GM03348 (cell line): ENCODE measurements around the gene LRRC27.

Source experiments
- DNase-seq: peaks from one replicate; pipeline ENCODE4 v3.0.0; 2012; ENCODE audit warnings: low spot score

Gene LRRC27

DNA sequence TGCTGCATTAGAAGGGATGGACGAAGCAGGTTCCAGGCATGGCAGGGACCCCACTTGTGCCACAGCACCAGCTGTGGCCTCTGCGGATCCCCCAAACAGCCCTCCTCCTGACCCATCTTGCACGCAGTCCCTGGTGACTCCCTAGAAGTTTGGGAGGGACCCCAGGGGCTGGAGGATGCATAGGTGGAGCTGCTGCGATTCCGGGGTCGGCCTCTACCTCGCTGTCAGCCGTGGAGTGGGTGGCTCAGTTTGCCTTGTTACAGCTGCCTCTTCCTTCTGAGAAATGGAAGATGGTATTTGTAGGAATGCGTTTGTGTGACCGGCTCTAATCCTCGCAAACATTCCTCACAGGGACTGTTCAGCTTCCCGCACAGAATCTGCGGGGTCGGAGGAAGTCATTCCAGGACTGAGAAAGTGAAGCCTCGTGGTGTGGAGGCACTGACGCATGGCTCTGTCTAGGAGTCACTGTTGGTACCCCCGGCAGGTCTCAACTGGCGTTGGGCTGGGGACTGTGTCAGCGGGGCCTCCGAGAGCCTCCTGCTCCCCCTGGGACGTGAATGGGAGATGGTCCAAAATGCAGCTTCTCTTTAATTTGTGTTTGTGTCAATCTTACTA is 82.5 kb downstream of the LRRC27 start:
- no peak for DNase-seq

DNA sequence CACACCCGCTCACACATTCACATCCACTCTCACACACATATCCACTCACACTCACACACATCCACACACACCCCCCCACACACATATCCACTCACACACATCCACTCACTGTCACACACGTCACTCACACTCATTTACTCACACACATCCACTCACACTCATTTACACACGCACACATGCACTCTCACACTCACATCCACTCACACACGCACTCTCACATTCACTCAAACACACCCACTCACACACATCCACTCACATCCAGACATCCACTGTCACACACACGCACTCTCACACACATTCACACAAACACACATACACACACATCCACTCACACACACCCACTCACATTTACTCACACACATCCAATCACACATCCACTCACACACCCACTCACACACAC is 83.3 kb downstream of the LRRC27 start:
- DNase-seq = no peak

DNA sequence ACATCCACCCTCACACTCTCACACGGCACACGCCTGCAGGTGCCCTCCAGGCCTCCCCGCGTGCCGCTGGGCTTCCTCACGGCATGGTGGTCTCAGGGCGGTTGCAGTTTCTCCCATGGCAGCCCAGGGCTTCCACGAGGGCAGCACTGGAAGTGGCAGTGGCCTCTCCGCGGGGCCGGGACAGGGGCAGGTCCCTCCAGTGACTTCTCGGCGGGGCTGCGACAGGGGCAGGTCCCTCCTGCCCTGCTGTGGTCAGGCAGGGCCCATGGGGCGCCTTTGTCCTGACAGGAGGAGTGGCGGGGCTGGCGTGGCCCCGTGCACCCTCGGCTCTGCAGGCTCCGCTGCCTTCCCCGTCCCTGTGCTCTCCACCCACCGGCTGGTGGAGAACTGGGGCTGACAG is 84.0 kb downstream of the LRRC27 start:
- no peak for DNase-seq

DNA sequence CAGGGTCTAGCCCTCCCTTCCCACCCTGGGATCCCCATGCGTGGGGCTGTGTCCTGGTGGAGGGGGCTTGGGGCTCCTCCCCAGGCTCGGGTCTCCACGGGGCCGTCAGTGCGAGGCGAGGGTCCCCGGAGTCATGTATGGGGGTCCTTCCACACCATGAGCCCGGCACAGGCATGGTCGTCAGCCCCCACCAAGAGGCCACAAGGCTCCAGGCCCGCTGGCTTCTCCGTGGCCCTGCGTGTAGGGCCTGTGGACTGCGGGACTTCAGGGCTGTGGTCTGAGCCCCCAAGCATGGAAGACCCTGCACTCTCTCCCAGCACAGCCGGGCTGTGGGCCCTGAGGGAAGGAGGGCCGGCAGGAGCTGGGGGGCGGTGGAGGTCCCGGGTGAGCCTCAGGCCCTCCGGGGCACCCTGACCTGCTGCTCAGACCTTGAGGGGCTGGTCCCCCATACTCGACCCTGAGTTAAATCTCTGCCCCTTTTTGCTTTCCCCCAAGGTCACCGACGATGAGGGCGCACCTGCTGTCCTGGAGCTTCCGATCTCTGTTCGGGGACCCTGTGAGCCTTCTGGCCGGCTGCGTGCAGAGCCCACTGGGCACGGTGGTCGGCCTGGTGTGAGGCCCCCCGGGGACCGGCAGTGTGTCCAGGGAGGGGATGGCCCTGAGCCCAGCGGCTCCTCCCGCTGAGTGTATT is 84.7 kb downstream of the LRRC27 start:
- no peak for DNase-seq

DNA sequence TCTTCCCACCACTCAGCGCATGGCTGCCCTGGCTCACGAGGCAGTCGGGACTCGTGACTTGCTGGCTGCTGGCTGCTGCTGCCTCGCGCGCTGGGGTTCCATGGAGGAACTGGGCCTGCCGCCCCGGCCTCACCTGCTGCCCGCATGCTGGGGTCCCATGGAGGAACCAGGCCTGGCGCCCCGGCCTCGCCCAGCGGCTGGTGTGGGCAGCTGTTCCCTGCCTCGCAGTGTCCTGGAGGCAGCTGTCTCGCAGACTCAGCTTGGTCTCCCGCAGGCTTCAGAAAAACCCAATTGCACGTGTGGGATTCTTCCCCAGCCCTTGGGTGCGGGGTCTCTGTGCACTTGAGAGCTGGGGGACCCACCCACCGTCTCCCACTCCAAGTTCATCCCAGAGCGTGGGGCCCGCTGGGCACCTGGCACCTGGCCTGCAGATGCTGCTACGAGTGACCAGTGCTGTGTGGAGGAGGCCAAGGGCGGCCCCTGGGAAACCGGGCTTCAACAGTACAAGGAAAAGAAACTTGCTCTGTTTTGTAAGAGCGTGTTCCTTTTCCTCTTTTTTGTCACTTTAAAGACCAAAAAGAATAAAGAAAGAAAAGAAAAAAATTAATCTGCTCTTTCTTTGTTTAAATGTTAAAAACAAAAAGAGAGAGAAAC is 85.4 kb downstream of the LRRC27 start:
- DNase-seq = no peak

DNA sequence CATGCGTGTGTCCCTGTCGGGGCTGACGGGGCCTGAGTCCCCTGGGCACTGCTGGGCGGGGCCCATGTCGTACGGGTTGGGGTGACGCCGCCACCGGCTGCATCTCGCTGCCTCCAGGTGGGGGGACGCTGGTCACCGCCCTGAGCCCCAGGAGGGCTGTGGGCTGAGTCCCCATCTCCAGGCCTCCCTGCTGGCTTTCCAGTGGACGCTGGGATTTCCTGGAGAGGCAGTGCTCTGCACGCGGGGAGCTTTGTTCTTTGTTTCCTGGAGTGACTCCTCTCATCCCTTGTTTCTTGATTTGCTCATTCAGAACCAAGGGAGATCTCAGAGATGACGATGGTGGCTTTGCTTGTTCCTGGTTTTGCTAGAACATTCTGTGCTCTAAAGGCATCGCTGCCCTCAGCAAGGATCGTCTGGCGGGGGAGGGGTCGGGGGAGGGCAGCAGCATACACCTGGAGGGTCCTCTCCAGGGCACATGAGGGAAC is 86.0 kb downstream of the LRRC27 start:
- DNase-seq = no peak

DNA sequence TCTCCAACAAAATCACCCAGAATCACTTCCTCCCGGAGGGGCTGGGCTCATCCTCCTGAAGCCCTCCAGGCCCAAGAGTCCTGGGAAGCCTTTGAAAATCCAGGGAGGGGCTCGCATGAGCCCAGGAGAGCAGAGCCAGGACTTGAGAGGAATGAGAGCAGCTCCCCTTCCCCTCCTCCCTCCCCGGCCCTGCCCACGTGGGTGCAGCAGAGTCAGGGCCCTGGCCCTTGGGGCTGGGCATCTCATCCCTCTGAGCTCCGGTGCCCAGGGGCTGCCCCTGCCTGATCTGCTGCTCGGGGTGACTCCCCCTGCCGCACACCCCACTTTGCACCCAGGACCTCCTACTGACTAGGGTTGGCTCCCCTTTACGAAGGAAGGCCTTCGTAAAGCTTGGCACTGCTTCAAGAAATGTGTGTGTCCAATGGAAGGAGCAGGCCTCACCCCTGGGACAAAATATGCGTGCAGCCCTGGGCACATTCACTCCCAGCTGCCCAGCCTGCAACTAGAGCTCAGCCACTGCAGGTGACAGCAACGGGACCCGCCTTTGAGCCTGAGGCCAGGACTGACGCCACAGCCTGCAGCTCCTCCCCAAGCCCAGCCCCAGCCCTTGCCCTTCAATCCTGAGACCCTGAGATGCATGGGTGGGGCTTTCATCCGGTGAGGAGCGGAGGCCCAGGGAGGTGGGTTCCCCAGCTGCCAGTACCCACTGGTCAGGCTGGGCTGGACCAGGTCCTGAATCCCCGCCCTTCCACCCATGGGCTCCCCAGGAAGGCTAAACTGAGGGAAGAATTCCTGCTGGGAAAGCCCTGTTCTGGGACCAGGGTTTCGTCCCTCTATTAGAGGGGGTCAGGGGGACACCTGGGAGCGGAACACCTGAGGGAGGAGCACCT is 86.8 kb downstream of the LRRC27 start:
- no peak for DNase-seq

DNA sequence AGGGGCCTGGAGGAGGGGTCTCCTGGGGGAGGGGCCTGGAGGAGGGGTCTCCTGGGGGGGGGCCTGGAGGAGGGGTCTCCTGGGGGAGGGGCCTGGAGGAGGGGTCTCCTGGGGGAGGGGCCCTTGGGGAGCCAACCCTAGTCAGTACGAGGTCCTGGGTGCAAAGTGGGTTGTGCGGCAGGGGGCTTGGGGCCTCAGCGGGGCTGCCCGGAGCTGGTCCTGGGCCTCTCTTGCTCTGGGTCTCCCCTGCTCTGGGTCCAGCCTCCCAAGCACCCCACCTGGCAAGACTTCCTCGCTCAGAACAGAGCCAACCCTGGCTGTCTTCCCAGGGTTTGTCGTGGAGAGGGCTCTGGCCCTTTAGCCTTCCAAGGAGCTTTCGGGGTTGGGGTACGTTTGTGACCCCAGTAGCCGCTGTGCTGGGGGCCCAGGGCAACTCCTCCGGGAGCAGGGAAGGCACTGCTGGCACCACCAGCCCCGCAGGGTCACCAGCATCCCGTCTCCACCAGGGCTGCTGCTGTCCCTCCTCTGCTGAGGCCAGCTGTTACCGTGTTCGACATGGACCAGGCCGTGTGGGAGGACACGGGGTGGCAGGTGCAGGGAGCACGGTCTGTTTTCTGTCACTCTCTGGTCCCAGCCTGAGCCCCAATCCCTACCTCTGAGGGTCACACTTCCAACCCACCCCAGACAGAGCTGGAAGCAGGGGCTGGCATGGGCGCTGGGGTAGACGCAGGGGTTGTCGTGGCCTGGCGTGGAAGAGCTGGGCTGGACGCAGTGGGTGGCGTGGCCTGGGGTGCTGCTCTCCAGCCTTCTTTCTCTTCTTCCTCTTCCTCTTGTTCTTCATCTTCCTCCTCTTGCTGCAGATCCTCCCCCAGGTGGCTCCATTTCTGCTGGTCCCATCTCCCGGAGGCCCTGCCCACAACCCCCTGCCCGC is 87.8 kb downstream of the LRRC27 start:
- DNase-seq = no peak

DNA sequence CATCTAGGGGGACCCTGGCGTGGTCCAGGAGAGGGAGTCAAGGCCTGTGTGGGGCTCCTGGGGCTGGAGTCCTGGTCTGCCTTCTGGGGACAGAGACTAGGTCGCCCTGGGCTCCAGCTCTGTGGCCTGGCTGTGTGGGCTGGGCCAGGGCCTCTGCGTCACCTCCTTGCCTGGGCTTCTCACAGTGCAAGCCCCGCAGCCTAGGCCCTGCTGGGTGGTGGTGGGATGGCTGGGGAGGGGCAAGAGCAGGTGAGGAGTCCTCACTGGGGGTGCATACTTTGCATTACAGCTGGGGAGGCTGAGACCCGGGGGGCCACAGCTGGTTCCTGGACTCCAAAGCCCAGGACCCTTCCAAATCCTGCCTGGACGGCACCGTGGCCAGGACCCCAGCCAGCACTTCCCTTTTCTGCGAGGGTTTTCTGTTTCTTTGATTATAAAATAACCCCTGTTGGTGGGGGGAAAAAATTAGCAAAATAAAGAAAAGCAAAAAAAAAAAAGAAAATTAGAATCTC is 88.5 kb downstream of the LRRC27 start:
- DNase-seq = no peak

DNA sequence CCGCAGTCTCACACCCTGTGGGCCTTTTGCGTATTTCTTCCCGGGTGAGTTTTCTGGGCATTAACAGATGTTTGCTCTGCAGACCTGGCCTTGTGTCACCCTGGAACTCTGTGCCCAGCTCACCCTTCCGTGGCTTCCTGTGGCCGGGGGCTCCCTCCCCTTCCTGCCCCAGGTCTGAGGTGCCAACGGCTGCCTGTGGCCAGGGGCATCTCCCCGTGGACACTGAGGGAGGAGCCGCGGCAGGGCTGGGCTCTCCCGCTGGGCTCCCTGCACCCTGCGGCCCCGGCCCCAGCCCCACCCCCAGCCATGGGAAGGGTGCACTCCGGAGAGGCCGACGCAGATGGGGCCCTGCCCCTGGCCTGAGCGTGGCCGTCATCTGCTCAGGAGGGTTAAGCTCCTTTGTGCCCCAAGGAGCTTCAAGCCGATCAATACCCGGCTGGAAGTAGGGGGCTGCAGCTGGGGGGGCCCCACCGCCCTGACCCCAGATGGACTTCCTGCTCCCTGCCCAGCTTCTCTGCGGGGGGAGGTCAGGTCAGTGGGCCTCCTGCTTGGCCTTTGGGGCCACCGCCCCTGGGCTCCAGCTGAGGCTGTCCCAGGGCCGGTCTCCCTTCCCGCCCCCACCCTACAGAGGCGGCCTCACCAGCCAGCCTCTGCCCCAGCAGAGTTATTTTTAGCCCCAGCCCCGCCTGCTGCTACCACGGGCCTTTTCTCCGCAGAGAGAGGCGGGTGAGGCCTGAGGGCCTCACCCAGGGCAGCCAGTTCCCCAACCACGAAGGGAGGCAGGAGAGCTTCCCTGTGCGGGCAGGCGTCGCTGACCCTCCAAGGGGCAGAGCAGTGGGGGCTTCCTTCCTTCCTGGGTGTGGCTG is 89.2 kb downstream of the LRRC27 start:
- DNase-seq = peak; percentile 94

DNA sequence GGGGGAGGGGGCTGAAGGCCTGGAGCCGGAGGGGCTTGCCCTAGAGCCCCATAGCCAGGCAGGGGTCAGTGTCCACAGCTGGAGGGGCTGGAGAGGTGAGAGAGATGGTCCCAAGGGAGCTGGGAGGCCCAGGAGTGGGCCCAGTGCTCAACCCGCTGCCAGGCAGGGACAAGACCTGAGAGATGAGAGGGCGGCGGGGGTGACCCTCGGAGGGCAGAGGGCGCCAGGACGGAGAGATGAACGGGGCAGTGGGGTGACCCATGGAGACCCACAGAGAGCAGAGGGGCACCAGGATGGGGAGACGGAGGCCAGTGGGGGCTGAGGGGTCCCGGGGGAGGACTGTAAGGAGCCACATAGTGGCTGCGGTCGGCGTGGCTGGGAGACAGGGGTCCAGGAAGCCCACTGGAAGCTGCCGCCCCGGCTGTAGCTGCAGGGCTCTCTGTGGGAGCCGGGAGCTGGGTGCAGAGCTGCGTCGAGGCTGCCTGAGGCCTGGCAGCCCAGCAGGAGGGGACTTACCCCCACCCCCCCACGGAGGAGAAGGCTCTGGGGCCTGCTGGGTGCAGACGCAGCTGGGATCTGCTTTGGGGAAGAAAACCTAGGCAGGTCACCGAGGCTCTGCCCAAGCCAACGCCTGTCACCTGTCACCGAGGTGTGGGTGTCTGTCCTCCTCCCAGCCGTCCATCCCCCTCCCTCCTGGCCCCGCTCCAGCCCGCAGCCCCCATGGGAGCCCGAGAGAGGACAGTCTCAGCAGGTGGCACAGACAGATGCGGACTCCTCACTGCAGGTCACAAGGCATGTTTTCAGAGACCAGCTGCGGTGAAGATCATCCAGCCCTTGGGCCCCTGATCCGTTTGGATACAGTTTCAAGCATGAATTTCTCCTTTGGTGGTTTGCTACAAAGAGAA is 90.1 kb downstream of the LRRC27 start:
- no peak for DNase-seq

DNA sequence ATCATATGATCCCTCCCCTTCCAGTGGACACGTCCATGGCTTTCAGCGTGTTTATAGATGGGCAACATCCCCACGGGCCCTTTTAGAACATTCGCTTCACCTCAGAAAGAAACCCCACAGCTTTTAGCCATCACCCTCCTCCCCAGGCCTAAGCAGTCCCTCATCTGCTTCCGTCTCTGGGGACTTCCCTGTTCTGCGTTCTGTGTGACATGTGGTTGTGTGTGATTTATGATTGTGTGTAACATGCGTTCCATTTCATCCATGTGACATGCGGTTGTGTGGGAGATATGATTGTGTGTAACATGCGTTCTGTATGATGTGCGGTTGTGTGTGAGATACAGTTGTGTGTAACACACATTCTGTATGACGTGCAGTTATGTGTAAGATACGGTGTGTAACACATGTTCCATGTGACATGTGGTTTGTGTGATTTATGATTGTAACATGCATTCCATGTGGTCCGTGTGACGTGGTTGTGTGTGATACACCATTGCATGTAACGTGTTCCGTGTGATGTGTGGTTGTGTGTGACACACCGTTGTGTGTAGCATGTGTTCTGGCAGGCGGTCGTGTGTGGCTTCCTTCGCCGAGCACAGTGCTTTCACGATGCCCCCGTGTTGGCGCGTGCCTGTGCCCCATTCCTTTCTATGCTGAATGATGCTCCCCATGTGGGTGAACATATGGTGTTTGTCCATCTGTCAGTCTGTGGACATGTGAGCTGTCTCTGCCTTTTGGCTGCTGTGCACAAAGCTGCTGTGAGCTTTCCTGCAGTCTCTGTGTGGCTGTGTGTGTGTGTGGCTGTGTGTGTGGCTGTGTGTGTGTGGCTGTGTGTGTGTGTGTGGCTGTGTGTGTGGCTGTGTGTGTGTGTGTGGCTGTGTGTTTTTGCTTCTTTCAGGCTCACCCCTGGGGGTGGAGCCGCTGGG is 91.2 kb downstream of the LRRC27 start:
- no peak for DNase-seq

DNA sequence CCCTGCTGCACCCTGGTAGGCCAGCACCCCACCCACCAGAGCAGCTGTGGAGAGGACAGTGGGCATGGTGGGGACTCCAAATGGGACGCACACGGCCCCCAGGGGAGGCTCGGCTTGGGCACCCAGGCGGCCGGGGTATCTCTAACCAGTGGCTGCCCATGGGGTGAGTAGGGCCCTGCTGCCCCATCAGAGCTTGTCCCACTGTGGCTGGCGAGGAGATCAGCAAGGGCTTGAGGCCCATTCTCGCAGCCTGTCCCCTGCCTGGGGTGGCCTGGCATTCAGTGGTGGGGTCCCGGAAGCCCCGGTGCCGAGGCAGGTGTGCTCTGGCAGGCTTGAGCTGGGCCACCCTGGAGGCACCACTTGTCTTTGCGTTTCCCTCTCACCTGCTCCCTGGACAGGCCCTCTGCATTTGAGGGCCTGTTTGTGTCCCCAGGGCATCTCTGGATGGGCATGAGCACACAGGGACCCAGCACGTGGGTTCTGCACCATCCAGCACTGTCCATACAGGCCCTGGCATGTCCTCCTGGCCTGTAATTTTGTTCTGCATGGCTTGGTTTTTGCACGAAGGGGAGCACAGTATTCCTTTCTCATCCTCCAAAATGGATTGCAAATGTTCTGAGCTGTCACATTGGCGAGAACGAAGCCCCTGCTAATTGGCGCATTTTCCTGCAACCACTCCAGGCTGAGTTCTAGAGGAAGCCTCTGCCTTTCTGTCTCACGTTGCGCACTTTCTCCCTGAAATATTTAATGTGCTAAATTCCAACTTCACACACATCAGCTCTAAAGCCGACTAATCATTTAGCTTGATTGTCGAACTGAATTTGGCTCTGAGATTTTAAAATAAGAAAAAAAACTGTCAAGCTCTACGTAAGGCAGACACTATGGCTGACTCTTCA is 92.2 kb downstream of the LRRC27 start:
- no peak for DNase-seq

DNA sequence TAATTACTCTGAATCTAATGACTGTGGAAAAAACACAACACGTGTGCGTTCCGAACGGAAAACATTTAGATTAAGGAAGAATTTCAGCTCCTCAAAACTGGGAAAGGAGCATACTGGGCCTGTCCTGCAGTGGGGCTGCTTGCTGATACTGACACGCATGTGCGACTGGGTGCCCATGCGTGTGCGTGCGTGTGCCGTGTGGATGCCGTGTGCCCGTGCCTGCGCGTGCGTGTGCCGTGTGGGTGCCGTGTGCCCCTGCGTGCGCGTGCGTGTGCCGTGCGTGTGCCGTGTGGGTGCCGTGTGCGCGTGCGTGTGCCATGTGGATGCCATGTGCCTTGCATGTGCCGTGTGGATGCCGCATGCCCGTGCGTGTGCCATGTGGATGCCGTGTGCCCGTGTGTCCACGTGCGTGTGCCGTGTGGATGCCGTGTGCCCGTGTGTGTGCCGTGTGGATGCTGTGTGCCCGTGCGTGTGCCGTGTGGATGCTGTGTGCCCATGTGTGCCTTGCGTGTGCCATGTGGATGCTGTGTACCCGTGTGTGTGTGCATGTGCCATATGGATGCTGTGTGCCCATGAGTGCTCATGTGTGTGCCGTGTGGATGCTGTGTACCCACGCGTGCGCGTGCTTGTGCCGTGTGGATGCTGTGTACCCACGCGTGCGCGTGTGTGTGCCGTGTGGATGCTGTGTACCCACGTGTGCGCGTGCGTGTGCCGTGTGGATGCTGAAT is 93.2 kb downstream of the LRRC27 start:
- no peak for DNase-seq

DNA sequence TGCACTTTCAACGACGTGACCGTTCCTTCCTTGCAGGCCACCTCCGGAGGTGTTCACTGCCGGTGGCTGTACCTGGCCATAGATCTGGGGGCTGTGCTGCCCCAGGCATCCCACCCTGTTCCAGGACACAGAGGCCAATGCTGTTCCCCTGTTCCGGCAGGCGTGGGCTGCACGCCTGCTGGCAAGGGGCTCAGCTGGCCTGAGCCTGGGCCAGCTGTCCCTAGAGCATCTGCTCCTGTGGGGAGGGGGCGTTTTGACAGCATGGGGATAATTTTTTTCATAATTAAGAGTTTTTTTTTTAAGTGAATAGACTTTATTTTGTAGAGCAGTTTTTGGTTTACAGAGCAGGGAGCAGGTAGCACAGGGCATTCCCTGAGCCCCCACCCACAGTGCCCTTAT is 93.8 kb downstream of the LRRC27 start:
- no peak for DNase-seq
